ENCODE measurements around the gene MTRF1L.

Gene MTRF1L, protein sequence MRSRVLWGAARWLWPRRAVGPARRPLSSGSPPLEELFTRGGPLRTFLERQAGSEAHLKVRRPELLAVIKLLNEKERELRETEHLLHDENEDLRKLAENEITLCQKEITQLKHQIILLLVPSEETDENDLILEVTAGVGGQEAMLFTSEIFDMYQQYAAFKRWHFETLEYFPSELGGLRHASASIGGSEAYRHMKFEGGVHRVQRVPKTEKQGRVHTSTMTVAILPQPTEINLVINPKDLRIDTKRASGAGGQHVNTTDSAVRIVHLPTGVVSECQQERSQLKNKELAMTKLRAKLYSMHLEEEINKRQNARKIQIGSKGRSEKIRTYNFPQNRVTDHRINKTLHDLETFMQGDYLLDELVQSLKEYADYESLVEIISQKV

DNA sequence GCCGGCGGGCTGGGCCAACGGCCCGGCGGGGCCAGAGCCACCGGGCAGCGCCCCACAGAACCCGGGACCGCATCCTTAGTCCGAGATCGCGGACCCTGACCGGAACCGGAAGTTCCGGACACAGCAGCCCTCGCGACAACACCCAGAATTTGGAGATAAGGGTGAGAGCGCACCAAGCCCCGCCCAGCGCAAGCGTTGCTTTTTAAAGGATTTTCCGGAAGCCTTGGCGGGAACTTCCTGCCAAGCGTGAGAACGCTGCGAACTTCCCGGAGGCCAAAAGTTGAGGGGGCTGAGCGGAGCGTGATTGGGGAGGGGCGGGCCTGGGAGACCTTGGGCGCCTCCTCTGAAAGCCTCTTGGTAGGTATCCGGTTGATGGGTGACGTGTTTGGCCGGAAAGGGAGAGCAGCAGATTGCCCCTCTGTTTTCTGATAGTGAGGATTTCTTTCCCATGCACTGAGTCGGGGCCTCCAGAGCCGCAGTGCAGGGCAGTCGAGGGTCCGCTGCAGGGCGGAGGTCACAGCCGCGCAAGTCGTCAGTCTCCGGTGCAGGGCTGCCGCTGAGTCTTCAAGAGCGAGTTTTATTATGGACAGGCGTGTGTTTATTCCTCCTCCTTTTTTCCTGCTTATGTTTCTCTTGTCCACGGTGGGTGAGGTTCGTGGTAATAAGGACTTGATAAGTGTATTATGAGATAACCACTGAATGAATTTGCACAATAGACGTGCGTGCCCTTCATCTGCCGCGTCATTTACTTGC is at the start of gene MTRF1L:
MTRF1L (minus strand) TSS at position 97 of the 753 bp plus-strand sequence; CDS start at position 73, 24 bp downstream.
- DNase-seq: peak; percentile 89 to 93

DNA sequence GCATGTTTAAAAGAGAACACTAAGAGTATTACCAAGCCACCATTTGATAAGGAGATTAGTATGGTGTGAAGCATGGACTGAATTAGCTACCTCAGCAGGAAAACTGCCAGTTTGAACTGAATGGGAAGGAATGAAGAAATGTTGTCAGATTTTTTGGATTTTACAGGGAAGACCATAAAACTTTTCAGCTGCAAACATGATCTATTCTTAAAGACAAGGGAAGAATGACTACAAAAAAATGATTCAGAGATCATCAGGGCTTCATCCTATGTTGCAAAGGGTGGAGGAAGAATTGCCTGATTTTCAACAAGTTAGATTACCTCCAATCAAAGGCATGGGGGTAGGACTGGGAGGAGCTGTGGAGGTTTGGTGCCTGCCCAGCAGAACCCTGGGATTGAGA is 49.3 kb upstream of the MTRF1L start:
- no peak for DNase-seq

DNA sequence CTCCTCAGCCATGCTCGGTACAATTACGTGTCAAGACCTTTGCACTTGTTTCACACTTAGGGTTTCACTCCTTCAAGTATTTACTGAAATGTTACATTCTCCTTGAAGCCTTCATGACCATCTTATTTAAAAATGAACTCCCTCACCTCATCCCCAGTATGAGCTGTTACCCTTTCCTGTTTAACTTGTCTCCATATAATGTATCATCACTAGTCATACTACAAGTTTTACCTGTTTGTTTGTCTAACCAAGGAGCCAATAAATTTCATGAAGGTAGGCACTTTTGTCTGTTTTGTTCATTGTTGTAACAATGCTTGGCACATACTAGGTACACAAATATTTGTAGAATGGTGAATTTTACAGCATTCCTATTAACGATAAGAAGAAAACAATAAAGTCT is 46.1 kb upstream of the MTRF1L start:
- no peak for DNase-seq

DNA sequence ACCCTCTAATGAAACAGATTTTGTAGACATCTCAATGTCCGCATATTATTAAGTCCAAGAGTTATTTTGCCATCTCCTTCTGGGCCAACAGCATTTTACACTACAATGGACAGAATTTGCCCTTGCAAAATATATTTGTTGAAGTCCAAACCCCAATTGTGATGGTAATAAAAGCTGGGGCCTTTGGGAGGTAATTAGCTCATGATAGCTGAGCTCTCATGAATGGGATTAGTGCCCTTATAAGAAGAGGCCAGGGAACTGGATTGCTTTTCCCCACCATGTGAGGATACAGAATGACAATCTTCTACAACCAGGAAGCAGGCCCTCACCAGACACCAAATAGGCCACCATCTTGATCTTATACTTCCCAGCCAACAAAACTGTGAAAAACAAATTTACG is 44.9 kb upstream of the MTRF1L start:
- no peak for DNase-seq

DNA sequence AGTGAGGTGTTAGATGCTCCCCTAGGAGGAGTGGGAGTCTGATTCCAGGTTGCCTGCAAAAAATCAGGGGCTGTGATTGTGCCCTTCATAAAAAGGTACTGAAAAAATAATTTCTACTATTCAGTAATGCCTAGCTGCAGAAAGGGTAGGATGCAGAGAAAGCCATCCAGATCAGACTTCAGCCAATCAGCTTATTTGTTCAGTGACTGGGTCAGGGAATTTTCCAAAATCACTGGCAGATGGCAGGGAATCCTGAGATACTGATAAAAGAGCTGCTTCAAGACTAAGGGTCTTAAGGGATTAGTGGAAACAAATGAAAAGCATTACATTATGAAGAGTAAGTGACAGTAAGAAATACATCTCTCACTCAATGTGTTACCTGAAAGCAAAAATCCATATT is 42.8 kb upstream of the MTRF1L start:
- no peak for DNase-seq

DNA sequence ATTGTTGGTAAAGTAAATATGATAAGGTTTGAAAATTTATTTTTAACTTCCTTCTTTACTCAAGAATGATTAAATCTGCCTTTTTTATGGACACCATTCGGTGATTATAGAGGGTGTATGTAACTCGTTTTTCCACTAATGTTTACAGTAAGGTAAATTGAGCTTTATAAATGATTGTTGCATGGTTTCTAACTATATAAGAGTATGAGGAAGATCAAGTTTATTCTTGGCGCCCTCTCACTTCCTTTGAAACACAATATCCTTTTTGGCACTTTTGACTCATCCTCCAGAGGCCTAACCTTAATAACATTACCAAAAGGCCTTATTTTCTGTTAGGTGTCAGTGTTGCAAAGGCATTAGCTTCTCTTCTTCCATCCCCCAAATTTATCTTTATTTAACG is 41.8 kb upstream of the MTRF1L start:
- no peak for DNase-seq

DNA sequence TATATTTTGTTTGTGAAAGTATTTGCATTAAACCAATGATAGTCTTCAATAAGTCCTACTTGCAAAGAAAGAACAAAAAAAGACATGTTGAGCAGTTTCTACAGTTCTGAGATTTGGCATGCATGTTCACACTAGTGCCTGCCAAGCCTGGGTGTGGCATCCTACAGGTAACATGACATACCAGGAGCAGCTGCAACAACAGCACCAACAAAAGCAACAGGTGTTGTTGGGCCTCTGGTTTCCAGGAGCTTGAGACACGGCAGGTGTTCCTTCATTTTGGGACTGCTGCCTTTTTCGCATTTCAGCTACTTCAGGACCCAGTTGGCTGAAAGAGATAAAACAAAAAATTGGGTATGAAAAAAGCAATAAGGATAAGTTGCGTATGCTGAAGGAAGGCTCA is 41.2 kb upstream of the MTRF1L start:
- DNase-seq: no peak

DNA sequence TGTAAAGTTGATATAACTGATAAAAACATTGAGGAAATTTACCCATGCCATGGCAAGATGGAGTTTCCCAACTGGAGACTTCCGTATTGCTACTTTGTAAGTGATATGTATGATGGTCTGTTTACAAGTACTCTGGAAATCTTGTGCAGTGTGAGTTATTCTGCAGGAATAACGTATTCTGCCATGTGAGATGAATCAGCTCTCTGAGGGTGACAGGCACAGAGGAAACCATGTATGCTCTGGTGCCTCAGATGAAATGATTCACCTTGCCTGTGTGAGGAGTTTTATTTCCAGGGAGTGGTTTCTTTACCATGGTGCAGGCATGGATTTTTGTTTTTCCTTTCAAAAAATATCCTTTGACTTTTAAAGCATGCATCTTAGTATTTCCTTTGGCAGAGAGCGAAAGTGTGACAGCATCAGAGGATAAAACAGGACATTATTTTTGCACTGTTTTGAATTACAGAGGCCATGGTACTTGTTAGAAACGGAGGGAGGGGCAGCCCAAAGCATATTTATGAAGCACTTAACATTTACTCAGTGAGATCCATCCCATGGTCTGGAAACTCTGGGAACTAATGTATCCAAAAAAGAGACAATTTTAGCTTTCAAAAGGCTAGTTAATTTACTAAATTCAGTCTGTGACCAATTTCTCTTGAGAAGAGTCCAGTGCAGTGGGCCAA is 36.0 kb upstream of the MTRF1L start:
- no peak for DNase-seq

DNA sequence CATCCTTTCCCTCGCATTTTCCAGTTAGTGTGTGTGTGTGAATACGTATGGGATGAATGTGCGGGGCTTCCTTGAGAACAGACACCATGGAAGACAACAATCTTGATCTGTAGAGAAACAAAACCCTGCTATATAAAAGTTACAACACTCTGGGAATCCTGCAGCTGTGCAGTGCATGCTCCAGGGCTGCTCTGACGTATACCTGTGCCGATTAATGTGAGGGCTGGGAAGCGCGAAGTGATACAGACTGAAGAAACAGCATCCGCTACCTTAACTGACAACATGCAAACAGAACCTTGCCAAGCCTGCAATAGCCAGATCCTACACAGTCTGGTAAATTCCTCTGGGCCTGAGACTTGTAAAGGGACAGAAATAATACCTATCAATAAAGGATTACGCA is 31.6 kb upstream of the MTRF1L start:
- no peak for DNase-seq

DNA sequence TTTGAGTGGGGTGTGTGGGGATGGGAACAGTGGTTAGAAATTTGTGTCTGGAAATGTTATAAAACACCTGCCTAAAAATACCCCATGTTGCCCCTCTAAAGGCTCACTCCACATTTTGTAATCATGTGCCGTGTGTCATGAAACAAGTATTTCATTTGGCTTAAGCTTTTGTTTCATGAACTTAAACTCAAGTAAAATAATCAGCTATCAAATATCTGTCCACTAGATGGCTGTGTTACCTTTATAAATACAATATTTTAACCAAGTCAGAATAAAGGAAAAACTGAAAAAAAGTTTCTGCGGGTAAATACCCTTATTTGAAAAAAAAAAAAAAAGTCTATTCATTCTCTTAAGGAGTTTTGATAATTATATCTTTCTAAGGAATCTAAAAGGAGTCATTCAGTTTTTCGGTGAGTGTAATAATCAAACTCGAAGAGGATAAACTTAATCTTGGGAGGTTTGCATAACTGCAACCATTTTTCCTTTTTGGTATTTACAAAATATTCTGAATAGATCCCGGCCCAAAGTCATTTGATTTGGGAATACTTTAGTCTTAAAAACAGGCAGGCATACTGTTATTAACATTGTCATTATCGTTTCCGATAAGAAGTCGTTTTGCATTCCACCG is 29.9 kb upstream of the MTRF1L start:
- DNase-seq: no peak

DNA sequence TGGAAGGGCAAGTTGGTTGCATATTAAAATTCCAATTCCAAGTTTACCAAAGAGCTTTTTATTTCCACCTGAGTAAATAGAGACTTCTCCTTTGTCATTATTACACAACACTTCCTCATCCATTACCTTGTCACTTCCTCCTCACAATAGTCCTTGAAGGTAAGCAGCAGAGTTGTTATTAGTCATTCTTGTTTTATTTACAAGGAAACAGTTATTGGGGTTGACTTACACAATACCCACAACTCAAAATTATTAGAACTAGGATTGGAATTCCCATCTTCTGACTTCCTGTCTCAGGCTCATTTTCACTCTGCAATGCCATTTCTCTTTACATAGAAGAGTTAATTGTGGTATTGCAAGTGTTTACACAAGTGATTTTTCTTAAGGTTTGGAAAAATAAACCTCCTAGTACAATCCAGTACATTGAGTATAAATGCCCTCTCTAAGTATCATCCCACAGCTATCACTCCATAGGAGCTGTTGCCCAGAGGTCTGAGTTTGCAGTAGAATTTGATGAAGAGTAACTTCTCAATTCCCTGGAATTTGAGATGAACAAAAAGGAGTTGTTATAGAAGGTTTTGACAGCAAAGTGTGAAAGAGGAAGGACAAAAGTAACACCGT is 28.9 kb upstream of the MTRF1L start:
- no peak for DNase-seq

DNA sequence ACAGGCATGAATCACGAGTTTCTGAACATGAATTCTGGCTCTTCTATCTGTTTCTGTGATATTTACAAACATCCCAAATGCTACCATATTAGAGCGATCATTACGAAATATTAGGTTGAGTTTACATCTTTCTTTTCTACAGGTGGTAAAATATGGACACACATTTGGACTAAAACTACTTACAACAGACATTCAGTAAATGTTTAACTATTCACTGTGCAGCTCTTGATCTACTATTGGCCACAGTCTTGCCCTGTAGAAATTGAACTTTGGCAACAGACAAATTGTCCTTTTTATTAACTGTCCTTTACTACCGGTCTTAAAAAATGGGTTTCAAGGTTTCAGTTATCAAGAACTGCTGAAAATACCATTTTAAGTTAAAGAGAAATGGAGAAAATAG is 26.5 kb upstream of the MTRF1L start:
- DNase-seq: no peak

DNA sequence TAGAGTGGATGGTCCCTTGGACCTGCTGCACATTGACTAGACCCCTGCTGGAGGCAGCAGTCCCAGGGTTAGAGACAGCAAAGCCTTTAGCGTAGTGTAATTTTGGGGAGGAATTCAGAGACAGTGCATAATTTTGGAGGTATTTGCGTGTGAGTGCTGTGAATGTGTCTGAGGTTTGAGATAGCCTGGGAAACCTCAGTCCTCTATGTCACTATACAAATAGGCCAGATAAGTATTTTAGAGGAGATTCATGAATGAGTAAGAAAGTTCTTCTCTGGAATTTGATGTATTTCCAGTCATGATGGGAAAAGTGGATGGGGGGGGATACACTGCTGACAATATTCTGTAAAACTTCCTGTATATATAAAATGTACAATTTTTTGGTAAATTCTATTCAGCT is 25.8 kb upstream of the MTRF1L start:
- no peak for DNase-seq

DNA sequence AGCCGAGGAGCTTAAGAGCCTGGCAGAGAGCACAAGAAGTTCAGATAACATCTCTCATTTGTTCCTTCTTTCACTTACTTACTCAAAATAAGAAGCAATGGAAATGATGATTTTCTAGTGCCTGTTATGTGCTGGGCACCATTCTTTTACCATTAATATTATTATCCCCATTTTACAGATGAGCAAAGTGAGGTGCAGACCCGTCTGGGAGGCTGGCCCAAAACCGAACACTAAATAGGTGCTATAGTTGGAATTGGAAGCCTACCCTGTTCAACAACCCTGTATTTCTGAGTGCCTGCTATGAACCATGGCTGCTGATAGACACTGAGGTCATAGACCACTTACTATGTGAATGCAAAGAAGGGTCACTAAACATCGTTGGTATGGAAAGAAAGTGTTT is 25.0 kb upstream of the MTRF1L start:
- DNase-seq: no peak

DNA sequence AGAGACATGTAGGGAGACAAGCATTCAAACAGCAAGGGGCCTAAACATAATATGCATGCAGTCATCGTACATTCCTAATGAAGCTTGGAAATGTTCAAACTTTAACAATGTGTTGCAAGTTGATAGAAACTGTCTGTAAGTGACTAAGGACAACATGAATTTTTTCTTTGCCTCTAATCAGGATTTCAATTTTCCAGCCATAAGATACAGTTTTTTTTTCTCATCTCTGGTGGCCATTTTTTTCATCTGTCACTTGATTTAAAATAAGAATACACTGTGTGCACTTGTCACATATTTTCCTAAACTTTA is 22.2 kb upstream of the MTRF1L start:
- no peak for DNase-seq

DNA sequence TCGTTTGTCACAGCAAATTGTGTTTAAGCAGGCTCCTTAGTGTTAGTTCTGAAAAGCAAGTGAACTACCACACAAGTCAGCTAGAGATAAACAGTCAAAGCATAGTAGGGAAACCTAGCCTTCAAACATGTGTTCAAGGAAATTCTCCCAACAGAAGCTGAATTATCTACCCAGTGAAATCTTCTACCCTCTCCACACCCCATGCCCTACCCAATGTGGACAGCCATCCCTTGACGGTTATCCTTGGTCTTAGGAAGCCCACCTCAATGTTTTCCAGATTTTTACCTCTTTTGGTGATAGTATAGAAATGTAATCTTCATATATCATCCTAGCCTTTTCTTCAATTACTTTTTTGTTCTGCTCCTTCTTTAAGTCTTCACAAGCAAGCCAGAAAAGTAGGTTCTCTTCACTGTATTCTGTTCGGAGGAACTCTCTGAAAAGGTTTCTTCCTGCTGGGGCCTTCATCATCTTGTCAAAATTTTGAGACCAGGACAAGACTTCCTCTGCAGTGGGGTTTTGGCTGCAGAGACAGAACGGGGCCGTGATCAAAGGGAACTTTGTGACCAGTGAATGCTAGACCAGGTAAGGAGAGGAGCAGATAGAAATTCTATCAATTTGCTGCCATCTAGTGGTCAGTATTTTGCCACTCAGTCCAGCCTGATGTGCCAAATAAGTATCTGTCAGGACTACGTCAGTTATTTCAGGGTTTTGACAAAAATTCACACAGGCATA is 21.6 kb upstream of the MTRF1L start:
- DNase-seq: peak; percentile 25 to 44

DNA sequence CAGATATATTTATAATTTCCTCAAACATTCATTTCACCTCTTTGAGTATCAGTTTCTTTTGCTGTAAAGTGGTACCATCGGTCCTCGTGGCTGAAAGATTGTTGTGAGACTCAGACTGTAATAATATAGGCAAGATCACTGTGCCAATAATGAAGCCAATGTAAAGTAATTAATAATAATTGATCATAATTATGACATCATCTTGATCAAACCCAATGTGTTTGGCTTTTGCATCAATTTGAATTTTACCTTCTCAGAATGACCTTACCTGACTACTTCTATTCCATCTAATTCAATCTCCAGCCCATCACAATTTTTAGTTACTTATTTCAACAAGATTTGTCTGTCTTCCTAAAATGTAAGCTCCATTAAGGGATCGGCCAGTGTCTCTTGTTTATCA is 15.8 kb upstream of the MTRF1L start:
- no peak for DNase-seq

DNA sequence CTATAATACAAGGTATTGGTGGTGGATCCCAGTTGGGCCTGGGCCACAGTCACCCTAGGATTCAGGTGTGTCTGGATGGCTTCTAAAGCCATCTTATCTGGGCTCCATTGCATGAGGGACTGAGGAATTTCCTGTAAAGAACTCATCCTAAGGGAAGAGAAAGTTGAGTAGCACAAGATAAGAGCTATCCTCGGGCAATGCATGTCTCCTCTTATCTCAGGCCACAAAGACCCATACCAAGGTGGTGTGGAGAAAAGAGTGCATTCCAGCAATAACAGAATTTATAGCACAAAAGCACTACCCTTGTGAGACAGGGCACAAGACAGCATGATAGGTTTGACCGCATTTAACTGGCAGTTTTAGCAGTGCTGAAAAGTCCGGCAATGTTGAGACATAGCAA is 14.3 kb upstream of the MTRF1L start:
- no peak for DNase-seq

DNA sequence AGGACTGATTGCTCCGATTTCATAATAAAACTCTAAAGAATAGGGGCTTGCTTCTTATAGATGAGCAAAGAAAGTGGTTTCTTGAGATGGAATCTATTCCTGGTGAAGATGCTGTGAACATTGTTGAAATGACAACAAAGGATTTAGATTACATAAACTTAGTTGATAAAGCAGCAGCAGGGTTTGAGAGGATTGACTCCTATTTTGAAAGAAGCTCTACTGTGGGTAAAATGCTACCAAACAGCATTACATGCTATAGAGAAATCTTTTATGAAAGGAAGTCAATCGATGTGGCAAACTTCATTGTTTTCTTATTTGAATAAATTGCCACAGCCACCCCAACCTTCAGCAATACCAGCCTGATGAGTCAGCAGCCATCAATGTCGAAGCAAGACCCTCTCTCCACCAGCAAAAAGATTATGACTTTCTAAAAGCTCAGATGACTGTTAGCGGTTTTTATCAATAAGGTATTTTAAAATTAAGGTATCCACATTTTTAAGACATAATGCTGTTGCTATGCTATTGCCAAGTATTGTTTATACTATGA is 12.7 kb upstream of the MTRF1L start:
- DNase-seq: no peak

DNA sequence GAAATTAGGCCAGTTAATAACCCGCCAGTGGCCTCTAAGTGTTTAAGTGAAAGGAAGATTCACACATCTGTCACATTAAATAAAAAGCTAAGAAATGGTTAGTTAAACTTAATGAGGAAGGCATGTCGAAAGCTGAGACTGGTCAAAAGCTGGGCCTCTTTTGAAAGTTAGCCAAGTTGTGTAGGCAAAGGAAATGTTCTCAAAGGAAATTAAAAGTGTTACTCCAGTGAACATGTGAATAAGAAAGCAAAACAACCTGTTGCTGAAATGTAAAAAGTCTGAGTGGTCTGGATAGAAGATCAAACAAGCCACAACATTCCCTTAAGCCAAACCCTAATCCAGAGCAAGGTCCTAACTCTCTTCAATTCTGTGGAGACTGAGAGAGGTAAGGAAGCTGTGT is 10.9 kb upstream of the MTRF1L start:
- DNase-seq: no peak

DNA sequence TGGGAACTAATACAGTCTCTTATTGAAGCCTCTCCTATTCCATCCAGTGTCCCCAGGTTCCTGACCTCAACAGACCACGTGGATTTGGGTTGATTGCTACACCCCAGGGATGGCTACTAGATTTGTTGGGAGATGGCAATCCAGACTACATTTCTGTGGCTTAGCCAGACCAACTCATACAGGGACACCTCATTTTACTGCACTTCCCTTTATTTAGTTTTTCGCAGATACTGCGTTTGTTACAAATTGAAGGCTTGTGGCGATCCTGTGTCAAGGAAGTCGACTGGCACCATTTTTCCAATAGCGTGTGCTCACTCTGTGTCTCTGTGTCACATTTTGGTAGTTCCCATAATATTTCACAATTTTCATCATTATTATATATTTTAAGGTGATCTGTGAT is 10.3 kb upstream of the MTRF1L start:
- no peak for DNase-seq

DNA sequence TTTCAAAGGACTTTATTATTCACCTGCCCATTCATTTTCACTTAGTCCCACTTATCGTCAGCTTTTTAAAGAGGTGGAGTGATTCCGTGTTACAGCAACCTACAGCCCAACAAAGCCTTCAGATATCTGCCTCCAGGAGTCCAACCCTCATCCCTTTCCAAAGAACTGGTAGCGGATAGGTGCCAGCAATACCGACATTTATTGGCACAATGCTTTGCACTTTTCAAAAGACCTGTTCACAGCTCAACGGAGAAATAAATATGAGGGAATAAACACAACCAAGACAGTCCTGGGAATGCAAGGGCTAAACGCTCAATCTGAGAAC is 819 bp upstream of the MTRF1L start:
- no peak for DNase-seq
